SU-DHL-6 (cell line): Measurements from ENCODE around the gene CNOT4.

Experiments used
- EZH2phosphoT487 ChIP-seq: fragments of 200-600 bp; sonication (generic), shearing (Covaris generic); conservative IDR thresholded peaks from 2 replicates; pipeline ENCODE4 v1.6.1; 2018; ENCODE audit warnings: mild to moderate bottlenecking, antibody characterized with exemption, low read length, moderate library complexity, mixed read lengths
- TF ChIP-seq, protein P1 (sequence below): fragments of 200-600 bp; sonication (generic); IDR thresholded peaks from one replicate; pipeline ENCODE4 v1.5.1; 2017; ENCODE audit warnings: antibody characterized with exemption, mild to moderate bottlenecking, low read length, moderate library complexity; ENCODE audit not compliant: insufficient read depth, poor library complexity, severe bottlenecking

- TF ChIP-seq, protein P1, sequence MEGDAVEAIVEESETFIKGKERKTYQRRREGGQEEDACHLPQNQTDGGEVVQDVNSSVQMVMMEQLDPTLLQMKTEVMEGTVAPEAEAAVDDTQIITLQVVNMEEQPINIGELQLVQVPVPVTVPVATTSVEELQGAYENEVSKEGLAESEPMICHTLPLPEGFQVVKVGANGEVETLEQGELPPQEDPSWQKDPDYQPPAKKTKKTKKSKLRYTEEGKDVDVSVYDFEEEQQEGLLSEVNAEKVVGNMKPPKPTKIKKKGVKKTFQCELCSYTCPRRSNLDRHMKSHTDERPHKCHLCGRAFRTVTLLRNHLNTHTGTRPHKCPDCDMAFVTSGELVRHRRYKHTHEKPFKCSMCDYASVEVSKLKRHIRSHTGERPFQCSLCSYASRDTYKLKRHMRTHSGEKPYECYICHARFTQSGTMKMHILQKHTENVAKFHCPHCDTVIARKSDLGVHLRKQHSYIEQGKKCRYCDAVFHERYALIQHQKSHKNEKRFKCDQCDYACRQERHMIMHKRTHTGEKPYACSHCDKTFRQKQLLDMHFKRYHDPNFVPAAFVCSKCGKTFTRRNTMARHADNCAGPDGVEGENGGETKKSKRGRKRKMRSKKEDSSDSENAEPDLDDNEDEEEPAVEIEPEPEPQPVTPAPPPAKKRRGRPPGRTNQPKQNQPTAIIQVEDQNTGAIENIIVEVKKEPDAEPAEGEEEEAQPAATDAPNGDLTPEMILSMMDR: no peak
- no peak for TF ChIP-seq EZH2phosphoT487
These were observed 17.1 kb upstream of the CNOT4 start for GRCh38 chr7:135527025-135527424.
